ENCODE data around the gene ENOX1.

Gene ENOX1

GRCh38 chr13:43555667-43556066 is 231.1 kb downstream of the ENOX1 start:
- in situ Hi-C loops (cut with MboI; ENCODE audit: low sequenced_read_pairs), result no loop called here

DNA sequence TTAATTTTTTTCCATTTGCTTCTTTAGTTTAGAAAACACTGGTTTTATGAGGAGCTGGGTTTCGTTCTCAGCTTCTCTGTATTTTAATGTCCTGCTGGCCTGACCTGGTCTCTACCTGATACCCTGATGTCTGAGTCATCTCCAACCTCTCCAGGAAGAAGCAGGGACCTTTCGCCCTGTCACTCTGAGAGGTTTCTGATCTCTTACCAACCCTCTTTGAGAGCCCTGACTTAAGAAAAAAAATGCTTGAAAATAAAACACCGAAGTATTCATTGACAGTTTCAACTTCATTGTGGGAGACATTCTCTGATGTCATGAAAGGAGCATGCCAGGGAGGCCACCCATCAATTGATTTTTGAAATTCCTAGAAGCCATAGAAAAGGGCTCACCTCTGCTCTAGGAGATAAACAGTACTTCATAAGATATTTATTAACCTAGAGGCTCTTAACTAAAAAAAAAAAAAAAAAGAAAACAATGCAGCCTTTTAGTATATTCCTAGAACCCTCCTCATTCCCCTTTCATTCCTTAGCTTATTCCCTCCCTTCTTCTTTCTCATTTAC is 234.8 kb downstream of the ENOX1 start:
- in situ Hi-C loops (cut with MboI; ENCODE audit: low sequenced_read_pairs), result no loop called here

DNA sequence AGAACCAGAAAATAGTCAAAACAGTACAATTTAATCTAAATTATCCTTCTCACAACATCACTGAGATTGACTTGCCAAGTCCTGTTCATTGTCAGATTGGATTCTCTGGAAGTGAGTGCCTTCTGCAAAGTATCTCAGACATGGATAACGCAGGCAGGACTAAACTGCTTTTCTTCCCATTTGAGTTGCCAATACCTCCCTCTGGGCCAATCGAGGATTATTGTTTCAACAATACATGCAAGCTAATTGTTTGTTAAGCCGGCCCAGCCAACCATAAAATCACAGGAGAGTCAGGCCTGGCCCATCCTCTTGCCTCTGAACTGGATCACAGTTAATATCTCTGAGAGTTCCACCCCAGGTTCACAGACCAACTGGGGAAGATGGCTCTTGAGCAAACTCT is 240.0 kb downstream of the ENOX1 start:
- in situ Hi-C loops (cut with MboI; ENCODE audit: low sequenced_read_pairs), result no loop called here

DNA sequence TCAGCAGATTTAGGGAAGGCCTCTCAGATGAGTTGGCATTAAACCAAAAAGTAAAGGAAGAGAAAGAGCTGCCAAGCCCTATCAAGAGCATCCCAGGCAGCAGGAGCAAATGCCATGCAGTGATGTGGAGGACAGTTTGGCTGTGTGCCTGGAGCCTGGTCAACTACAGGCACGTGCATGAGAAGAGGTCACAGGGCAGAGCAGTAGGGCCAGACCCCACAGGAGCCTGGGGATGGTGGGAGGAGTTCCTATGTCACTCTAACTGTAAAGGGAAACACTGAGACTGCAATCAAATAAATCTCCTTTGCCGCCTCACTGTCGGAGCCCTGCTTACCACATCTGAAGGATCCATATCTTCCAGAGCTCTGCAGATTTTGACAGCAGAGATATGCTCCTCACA is 240.5 kb downstream of the ENOX1 start:
- in situ Hi-C loops (cut with MboI; ENCODE audit: low sequenced_read_pairs), result no loop called here

DNA sequence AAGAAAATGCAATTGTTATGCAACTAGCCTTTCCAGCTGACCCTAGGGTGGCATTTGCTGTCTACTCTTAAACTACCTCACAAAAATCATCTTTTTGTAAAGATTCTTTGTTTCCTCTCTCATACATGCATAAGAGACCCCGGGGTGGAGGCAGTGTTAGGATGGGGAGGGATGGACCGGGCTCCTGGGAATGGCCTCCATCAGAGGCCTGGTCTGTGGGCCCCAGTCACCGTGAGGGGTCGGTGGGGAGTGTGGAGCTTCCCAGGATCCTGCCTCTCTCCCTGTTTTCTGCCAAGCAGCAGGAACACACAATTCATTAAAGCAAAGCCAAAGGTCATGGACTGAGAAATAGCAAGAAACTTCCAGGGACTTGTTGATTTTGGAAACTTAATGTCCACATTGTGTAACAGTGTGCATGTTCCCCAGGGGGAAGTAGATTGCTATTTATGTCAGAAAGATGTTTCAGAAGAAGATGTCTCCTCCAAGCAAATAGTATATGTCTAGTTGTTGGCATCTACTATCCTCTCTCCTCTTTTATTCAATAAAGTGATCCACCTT is 241.4 kb downstream of the ENOX1 start:
- in situ Hi-C loops (cut with MboI; ENCODE audit: low sequenced_read_pairs), result no loop called here

DNA sequence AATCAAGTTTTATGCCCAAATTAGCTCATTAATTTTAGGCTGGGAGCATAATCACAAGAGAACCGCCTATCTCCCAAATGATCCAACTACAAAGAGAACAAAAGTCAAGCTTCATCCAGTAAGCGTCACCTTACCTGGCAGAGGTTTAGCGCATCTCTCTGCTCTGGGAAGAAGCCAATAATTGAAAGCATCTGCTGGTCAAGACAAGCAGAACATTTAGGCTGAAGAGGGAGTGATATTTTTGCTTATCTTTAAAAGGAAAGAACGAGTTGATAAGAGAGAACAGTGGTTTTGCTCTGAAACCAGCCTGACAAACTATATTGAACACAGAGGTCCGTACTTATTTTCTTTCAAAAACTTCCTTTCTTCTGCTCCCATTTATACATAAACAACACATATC is 242.1 kb downstream of the ENOX1 start:
- in situ Hi-C loops (cut with MboI; ENCODE audit: low sequenced_read_pairs), result no loop called here

- in situ Hi-C loops (cut with MboI; ENCODE audit: low sequenced_read_pairs), result no loop called here
Measured at GRCh38 chr13:43544011-43544410, 242.8 kb downstream of the ENOX1 start.

- in situ Hi-C loops (cut with MboI; ENCODE audit: low sequenced_read_pairs), result no loop called here
Measured at GRCh38 chr13:43543331-43543730, 243.4 kb downstream of the ENOX1 start.

DNA sequence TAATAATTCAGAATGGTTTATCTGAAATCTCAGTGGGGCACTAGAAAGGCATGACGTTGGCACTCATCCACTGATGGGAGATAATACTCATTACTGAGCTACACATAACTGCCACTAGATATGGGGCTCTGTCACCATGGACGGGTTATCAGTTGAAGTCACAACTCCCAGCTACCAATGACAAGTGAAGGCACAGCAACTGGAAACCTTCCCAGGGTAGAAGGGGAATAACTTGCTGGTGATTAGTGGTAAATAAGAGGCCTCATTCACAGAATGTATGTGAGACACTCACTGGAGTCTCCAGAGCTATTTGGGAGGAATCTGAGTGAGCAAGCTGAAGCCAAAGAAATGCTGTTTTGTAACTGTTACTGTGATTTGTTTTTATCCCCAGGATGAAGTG is 249.6 kb downstream of the ENOX1 start:
- in situ Hi-C loops (cut with MboI; ENCODE audit: low sequenced_read_pairs), result no loop called here

GRCh38 chr13:43529796-43530195 is 257.0 kb downstream of the ENOX1 start:
- in situ Hi-C loops (cut with MboI; ENCODE audit: low sequenced_read_pairs), result no loop called here

- in situ Hi-C loops (cut with MboI; ENCODE audit: low sequenced_read_pairs), result no loop called here
Measured at GRCh38 chr13:43528992-43529391, 257.8 kb downstream of the ENOX1 start.

DNA sequence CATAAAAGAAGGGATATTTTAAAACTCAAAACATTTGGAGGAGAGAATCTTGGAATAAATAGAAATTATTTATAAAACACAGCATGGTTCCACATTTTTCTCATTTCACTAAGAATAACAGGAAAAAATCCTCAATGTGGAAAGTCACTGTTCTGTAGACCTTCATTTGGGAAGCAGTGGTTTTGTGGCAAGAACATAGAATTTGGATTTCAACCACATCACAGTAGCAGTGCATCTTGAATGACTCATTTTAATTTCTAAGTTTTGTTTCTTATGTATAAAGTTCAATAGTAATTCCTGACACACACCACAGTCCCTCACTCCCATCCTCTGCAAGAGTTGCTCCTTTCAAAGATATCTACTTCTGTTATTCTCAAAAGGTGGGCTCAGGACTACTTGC is 264.0 kb downstream of the ENOX1 start:
- in situ Hi-C loops (cut with MboI; ENCODE audit: low sequenced_read_pairs), result no loop called here

GRCh38 chr13:43520351-43520750 is 266.4 kb downstream of the ENOX1 start:
- in situ Hi-C loops (cut with MboI; ENCODE audit: low sequenced_read_pairs), result no loop called here

DNA sequence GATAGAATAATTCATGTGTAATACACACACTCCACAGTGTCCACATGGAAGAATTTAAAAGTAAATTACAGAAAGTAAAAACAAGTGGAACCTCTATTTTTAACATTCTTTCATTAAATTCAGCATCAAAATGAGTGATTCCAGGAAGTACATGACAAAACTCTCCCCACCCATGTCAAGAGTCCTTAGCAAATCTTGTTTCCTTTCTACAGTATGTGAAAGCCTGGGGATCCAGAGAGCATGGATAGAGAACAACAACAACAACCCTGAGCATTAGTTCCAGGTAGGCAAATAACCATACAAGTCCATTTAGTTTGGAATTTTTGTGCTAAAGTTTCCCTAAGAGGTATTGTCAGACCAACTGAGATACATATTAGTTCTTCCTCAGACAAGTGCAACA is 267.9 kb downstream of the ENOX1 start:
- in situ Hi-C loops (cut with MboI; ENCODE audit: low sequenced_read_pairs), result no loop called here

- in situ Hi-C loops (cut with MboI; ENCODE audit: low sequenced_read_pairs), result no loop called here
Measured at GRCh38 chr13:43516401-43516833, 270.4 kb downstream of the ENOX1 start.

- in situ Hi-C loops (cut with MboI; ENCODE audit: low sequenced_read_pairs), result no loop called here
Measured at GRCh38 chr13:43515531-43515930, 271.2 kb downstream of the ENOX1 start.

GRCh38 chr13:43514311-43514710 is 272.5 kb downstream of the ENOX1 start:
- in situ Hi-C loops (cut with MboI; ENCODE audit: low sequenced_read_pairs), result no loop called here

DNA sequence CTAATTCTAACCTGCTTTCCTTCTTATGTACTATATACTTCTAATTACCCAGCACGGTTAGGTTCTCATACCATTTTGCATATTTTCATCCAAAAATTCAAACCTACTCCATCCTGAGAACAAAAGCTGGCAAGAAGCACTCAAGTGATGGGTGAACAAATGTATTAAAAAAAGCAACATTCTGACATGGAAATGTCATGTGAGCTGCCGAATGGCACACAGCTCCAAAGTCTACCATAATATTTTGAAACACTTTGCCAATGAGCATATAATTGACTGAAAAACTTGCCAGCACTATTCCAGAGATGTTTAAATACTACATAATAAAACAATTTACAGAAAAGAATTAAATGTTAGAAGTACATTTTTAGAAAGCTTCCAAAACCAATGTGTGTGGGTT is 274.6 kb downstream of the ENOX1 start:
- in situ Hi-C loops (cut with MboI; ENCODE audit: low sequenced_read_pairs), result no loop called here

DNA sequence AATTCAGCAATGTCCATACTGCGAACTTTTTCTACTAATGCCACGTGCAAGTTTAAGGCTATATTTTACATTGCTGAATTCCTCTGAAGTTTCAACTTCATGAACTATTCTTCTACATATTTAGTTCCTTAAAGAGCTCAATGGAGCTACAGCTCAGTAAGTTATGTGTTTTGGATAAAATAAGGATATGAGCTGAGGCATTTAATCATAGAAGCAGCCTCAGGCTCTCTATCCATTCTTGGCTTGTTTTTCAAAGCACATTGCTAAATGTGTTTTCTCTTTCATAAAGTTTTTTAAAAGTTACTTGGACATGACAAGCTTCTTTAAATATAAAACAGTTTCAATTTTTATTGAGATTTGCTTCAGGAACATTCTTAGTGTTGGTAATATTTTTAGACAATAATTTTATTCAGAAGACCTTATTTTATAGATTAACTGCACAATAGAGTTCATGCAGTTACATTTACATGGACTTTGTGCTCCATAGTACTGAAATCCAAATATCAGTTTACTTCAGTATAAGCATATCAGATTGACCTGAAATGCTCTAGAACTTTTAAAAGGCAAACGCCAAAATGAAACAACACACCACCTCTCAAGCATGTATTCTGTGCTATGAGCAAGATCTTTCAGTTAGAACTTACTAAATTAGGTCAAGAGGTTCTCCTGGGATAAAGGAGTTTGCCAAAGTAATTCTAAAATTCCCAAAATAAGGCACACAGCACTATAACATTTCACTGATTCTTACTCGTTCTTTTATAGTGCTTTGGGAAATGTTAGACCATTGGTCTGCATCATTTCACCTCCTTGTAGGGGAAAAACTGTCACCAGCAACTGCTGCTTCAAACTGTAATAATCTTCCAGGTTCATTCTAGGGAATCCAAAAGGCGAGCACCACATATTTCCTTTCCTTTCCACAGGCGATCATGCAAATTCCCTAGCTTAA is 275.5 kb downstream of the ENOX1 start:
- in situ Hi-C loops (cut with MboI; ENCODE audit: low sequenced_read_pairs), result no loop called here

DNA sequence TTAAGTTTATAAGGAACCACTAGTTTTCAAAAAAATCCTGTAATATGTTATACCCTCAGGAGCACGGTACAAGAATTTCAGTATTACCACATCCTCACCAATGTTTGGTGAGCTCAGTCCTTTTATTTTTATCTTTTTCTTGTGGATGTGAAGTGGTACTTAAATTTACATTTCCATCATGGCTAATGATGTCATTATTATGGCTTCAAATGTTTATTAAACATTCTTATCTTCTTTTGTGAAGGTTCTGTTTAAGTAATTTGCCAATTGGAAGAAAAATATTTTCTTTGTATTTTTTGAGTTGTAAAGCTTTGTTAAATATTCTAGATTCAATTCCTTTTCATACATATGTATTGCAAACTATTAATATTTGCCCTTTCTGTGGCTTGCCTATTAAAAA is 291.0 kb downstream of the ENOX1 start:
- in situ Hi-C loops (cut with MboI; ENCODE audit: low sequenced_read_pairs), result no loop called here

DNA sequence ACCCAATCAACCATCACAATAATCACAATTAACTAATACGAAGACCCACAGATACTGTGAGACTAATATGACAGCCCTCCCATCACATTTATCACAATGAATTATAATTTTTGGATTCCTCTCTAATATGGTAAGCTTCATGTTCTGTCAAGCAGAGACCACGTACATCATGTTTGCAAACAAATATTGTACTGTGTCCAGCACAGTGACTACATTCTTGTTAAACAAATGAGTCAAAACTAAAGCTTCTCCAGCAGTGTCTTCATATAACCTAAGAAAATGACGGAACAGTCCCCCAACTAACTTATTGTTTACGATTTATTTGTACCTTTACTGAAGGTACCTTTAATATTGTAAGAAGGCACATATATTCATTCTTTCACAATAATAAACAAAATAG is 292.6 kb downstream of the ENOX1 start:
- in situ Hi-C loops (cut with MboI; ENCODE audit: low sequenced_read_pairs), result no loop called here

GRCh38 chr13:43493496-43494000 is 293.2 kb downstream of the ENOX1 start:
- in situ Hi-C loops (cut with MboI; ENCODE audit: low sequenced_read_pairs), result no loop called here
